Erythroblast (primary cell): ENCODE results near the gene LHX2.

ENCODE experiments used
- GATA1 ChIP-seq: IDR thresholded peaks from 2 replicates; pipeline ENCODE4 v1.6.1; 2011; ENCODE audit warnings: low read depth, mild to moderate bottlenecking, control low read depth, low read length, moderate library complexity
- POLR2A ChIP-seq: IDR thresholded peaks from 2 replicates; pipeline ENCODE4 v1.6.1; 2011; ENCODE audit warnings: mild to moderate bottlenecking, low read length

DNA sequence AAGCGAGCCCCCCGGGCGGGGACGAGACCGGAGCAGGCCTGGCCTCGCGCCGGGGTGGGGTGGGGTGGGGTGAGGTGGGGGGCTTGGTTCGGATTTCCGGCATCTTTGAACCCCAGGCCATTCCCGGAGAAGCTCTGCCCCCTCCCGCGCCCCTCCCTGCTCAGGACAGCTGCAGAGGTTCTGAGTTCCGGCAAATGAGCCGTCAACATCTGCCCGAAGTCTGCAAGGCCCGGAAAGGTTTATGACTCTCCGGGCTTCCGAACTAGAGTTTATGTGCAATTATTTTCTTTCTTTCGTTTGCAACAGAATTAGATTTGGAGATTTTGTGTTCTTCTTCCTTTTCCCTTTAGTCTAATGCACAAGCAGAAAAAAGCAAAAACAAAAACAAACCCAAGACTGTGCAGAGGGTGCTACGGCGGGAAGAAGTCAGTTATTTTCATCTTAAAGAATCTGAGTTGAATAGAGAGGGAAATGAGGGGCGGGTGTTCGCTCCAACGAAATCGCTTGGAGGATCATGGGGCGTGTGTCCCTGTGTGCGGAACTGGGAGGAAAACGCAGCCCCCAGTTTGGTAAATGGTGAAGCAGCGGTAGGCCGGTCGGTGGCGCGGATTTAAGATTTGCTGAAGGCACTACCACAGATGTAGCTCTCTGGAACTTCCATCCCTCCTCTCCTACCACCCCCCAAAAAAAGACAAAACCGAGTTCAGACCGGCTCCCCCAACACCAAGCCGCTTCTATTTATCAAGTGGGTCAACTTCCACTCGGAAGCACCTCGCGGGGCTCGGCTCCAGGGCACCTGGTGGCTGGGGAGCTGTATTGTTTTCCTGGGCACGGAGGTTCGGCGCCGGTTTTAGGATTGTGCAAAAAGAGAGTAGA lies 4.8 kb downstream of the LHX2 start:
- TF ChIP-seq POLR2A (no peak), GATA1 (no peak)
